ENCODE data around the gene XRN1. TPM values are rescaled to one million over a fixed set of nuclear protein-coding genes. Genes with fewer than 3 reads are reported as not detected.
"Not testable (repeated sequence)": the region's sequence is repeated elsewhere in the genome, so short reads cannot be mapped to it uniquely, and the experiment has no call there.

The XRN1 gene
- total and polyA plus RNA-seq, 11 donors = 3.8 to 35.5 (median 17.3) TPM

- TF ChIP-seq CTCF (IDR thresholded peaks at IDR 0.05) (no peak), POLR2A (IDR thresholded peaks at IDR 0.05) (no peak)
- Histone ChIP-seq H3K4me3 (no peak overlapping the region), H3K27ac (no peak overlapping the region), H3K27me3 (no peaks in the 10 kb centered on the region), H3K36me3 (peaks cover 0 to 88% (median 82%) of the 10 kb centered on the region in 9 donors), H3K9me3 (peaks cover 0 to 3% (median 0%) of the 10 kb centered on the region in 12 donors), H3K4me1 (no peaks in the 10 kb centered on the region)
- DNase-seq = no peak
- intact Hi-C loops (cut with DNase I) = no loop called here
- 38 to 66% (median 59%) methylated on average over 4 of the region's 4 CpGs for WGBS, 4 donors
- ATAC-seq = peak; percentile 58 to 86 (median 70)
These were observed 52.8 kb downstream of the XRN1 start for GRCh38 chr3:142394921-142395622.

- Histone ChIP-seq H3K4me3 (no peak overlapping the region), H3K9me3 (peaks cover 0 to 17% (median 0%) of the 10 kb centered on the region in 12 donors), H3K27ac (no peak overlapping the region), H3K4me1 (no peaks in the 10 kb centered on the region), H3K36me3 (peaks cover 0 to 96% (median 87%) of the 10 kb centered on the region in 9 donors), H3K27me3 (no peaks in the 10 kb centered on the region)
- TF ChIP-seq POLR2A (IDR thresholded peaks at IDR 0.05) (no peak), CTCF (IDR thresholded peaks at IDR 0.05) (no peak)
- ATAC-seq (no peak), DNase-seq (no peak)
- WGBS, 4 donors = 92 to 99% (median 97%) methylated on average over 2 of the region's 2 CpGs
- intact Hi-C loops (cut with DNase I) = no loop called here
These were observed 62.8 kb downstream of the XRN1 start for GRCh38 chr3:142385078-142385477.

- Histone ChIP-seq H3K36me3 (peaks cover 0 to 96% (median 87%) of the 10 kb centered on the region in 9 donors), H3K9me3 (no peaks in the 10 kb centered on the region), H3K4me1 (no peaks in the 10 kb centered on the region), H3K27me3 (no peaks in the 10 kb centered on the region), H3K4me3 (no peak overlapping the region), H3K27ac (no peak overlapping the region)
- no peak for DNase-seq
- TF ChIP-seq CTCF (IDR thresholded peaks at IDR 0.05) (no peak), POLR2A (IDR thresholded peaks at IDR 0.05) (no peak)
- no peak for ATAC-seq
- intact Hi-C loops (cut with DNase I) = no loop called here
- WGBS, 4 donors = 97 to 99% (median 98%) methylated on average over 3 of the region's 3 CpGs
These were observed 73.2 kb downstream of the XRN1 start for GRCh38 chr3:142374687-142375086.

GRCh38 chr3:142369576-142369975 is 78.3 kb downstream of the XRN1 start:
- not testable (repeated sequence) for H3K27ac ChIP-seq, H3K4me3 ChIP-seq, ATAC-seq, H3K4me1 ChIP-seq, DNase-seq, H3K9me3 ChIP-seq, H3K27me3 ChIP-seq
- WGBS, 4 donors = 91 to 96% (median 93%) methylated on average over 6 of the region's 6 CpGs
- H3K36me3 ChIP-seq = peaks cover 0 to 97% (median 79%) of the 10 kb centered on the region in 9 donors
- intact Hi-C loops (cut with DNase I) = loop anchor here in 2 of 10 donors (10.0 kb wide), 1 partner anchor 45 kb away; no protein-coding TSS in a partner anchor

Measured in heart left ventricle (tissue), 16 donors.